Measurements from ENCODE around the gene CTBS. TPM values are rescaled to one million over a fixed set of nuclear protein-coding genes. Genes with fewer than 3 reads are reported as not detected.

Gene CTBS
- total RNA-seq, 1 experiment from 2014 or later: 10.1 TPM

- Mint-ChIP-seq H3K36me3 (peaks cover 25% of the 10 kb centered on the region), H3K27me3 (ENCODE audit: low read depth) (0 out of 2 replicates have a peak, but pooled peaks cover 2% of the 10 kb centered on the region), H3K9me3 (no peaks in the 10 kb centered on the region; the same call in 1 of the 2 replicates), H3K4me3 (no peak overlapping the region), H3K4me1 (peaks cover 44% of the 10 kb centered on the region), H3K27ac (no peak overlapping the region)
- POLR2A ChIA-PET: interaction anchor here (0.6 kb wide), 1 partner anchor 367 kb away, joined by 3 read pairs; no protein-coding TSS in a partner anchor
- TF ChIP-seq, protein P1, sequence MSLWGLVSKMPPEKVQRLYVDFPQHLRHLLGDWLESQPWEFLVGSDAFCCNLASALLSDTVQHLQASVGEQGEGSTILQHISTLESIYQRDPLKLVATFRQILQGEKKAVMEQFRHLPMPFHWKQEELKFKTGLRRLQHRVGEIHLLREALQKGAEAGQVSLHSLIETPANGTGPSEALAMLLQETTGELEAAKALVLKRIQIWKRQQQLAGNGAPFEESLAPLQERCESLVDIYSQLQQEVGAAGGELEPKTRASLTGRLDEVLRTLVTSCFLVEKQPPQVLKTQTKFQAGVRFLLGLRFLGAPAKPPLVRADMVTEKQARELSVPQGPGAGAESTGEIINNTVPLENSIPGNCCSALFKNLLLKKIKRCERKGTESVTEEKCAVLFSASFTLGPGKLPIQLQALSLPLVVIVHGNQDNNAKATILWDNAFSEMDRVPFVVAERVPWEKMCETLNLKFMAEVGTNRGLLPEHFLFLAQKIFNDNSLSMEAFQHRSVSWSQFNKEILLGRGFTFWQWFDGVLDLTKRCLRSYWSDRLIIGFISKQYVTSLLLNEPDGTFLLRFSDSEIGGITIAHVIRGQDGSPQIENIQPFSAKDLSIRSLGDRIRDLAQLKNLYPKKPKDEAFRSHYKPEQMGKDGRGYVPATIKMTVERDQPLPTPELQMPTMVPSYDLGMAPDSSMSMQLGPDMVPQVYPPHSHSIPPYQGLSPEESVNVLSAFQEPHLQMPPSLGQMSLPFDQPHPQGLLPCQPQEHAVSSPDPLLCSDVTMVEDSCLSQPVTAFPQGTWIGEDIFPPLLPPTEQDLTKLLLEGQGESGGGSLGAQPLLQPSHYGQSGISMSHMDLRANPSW (CRISPR knock-in tag; conservative IDR thresholded peaks at IDR 0.05; ENCODE audit: low read depth): no peak
- TF ChIP-seq ZNF532 (CRISPR knock-in tag; IDR thresholded peaks at IDR 0.05; ENCODE audit: borderline replicate concordance): no peak
- TF ChIP-seq, protein P2, sequence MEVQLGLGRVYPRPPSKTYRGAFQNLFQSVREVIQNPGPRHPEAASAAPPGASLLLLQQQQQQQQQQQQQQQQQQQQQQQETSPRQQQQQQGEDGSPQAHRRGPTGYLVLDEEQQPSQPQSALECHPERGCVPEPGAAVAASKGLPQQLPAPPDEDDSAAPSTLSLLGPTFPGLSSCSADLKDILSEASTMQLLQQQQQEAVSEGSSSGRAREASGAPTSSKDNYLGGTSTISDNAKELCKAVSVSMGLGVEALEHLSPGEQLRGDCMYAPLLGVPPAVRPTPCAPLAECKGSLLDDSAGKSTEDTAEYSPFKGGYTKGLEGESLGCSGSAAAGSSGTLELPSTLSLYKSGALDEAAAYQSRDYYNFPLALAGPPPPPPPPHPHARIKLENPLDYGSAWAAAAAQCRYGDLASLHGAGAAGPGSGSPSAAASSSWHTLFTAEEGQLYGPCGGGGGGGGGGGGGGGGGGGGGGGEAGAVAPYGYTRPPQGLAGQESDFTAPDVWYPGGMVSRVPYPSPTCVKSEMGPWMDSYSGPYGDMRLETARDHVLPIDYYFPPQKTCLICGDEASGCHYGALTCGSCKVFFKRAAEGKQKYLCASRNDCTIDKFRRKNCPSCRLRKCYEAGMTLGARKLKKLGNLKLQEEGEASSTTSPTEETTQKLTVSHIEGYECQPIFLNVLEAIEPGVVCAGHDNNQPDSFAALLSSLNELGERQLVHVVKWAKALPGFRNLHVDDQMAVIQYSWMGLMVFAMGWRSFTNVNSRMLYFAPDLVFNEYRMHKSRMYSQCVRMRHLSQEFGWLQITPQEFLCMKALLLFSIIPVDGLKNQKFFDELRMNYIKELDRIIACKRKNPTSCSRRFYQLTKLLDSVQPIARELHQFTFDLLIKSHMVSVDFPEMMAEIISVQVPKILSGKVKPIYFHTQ (CRISPR knock-in tag; IDR thresholded peaks at IDR 0.05): no peak
- TF ChIP-seq, protein P3, sequence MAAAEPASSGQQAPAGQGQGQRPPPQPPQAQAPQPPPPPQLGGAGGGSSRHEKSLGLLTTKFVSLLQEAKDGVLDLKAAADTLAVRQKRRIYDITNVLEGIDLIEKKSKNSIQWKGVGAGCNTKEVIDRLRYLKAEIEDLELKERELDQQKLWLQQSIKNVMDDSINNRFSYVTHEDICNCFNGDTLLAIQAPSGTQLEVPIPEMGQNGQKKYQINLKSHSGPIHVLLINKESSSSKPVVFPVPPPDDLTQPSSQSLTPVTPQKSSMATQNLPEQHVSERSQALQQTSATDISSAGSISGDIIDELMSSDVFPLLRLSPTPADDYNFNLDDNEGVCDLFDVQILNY (CRISPR knock-in tag; IDR thresholded peaks at IDR 0.05): no peak
- TF ChIP-seq CREB1 (CRISPR knock-in tag; IDR thresholded peaks at IDR 0.05): no peak
- TF ChIP-seq, protein P4, sequence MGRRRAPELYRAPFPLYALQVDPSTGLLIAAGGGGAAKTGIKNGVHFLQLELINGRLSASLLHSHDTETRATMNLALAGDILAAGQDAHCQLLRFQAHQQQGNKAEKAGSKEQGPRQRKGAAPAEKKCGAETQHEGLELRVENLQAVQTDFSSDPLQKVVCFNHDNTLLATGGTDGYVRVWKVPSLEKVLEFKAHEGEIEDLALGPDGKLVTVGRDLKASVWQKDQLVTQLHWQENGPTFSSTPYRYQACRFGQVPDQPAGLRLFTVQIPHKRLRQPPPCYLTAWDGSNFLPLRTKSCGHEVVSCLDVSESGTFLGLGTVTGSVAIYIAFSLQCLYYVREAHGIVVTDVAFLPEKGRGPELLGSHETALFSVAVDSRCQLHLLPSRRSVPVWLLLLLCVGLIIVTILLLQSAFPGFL (CRISPR knock-in tag; IDR thresholded peaks at IDR 0.05; ENCODE audit: borderline replicate concordance): no peak
- no peak for TF ChIP-seq JUN (CRISPR knock-in tag; IDR thresholded peaks at IDR 0.05)
- TF ChIP-seq IRF2 (CRISPR knock-in tag; IDR thresholded peaks at IDR 0.05; ENCODE audit: borderline replicate concordance, low read depth): no peak
- no peak for TF ChIP-seq CDX4 (CRISPR knock-in tag; IDR thresholded peaks at IDR 0.05; ENCODE audit: borderline replicate concordance)
- TF ChIP-seq ZNF317 (CRISPR knock-in tag; IDR thresholded peaks at IDR 0.05; ENCODE audit: borderline replicate concordance, low read depth): no peak
- TF ChIP-seq E2F1 (CRISPR knock-in tag; IDR thresholded peaks at IDR 0.05): no peak
- TF ChIP-seq OVOL2 (CRISPR knock-in tag; IDR thresholded peaks at IDR 0.05; ENCODE audit: borderline replicate concordance): no peak
- no peak for TF ChIP-seq TEAD4 (CRISPR knock-in tag; IDR thresholded peaks at IDR 0.05)
- no peak for TF ChIP-seq NR3C1 (CRISPR knock-in tag; conservative IDR thresholded peaks at IDR 0.05; ENCODE audit: low read depth)
- TF ChIP-seq ZNF263 (CRISPR knock-in tag; IDR thresholded peaks at IDR 0.05; ENCODE audit: low read depth): no peak
- no peak for TF ChIP-seq IRF1 (CRISPR knock-in tag; IDR thresholded peaks at IDR 0.05)
- no peak for TF ChIP-seq NFATC4 (CRISPR knock-in tag; IDR thresholded peaks at IDR 0.05)
- no peak for TF ChIP-seq PRRX2 (CRISPR knock-in tag; IDR thresholded peaks at IDR 0.05)
- no peak for TF ChIP-seq ZNF219 (CRISPR knock-in tag; IDR thresholded peaks at IDR 0.05; ENCODE audit: borderline replicate concordance)
- TF ChIP-seq NFYB (CRISPR knock-in tag; conservative IDR thresholded peaks at IDR 0.05; ENCODE audit: low read depth): no peak
- no peak for DNase-seq (ENCODE audit: low spot score)
- CTCF ChIA-PET: no interaction called here
- no peak for ATAC-seq
Observed at GRCh38 chr1:84570436-84571149, 3.6 kb downstream of the CTBS start.

All from WTC11 (cell line).